ELF-1 (cell line): ENCODE measurements around the gene SDK1.

Experiments
- DNase-seq: peaks from one replicate; pipeline ENCODE4 v3.0.0-alpha.2; 2016; ENCODE audit warnings: low read depth, low spot score

Gene SDK1

DNA sequence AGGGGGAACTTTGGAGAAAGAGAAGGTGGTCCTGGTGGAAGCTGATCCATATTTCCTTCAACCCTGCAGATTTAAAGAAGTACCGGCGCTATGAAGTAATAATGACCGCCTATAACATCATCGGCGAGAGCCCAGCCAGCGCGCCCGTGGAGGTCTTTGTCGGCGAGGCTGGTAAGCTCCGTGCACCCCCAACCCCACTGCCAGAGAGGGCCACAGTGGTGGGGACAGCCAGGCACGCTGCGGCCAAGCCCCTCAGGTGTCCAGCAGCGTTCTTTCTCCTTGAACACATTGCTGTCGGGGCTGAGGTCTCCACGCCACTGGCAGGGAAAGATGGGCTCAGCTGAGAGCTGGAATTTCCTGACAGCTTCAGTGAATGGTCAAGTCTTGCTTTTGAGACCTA, 877.4 kb downstream of the SDK1 start:
- DNase-seq, result no peak

DNA sequence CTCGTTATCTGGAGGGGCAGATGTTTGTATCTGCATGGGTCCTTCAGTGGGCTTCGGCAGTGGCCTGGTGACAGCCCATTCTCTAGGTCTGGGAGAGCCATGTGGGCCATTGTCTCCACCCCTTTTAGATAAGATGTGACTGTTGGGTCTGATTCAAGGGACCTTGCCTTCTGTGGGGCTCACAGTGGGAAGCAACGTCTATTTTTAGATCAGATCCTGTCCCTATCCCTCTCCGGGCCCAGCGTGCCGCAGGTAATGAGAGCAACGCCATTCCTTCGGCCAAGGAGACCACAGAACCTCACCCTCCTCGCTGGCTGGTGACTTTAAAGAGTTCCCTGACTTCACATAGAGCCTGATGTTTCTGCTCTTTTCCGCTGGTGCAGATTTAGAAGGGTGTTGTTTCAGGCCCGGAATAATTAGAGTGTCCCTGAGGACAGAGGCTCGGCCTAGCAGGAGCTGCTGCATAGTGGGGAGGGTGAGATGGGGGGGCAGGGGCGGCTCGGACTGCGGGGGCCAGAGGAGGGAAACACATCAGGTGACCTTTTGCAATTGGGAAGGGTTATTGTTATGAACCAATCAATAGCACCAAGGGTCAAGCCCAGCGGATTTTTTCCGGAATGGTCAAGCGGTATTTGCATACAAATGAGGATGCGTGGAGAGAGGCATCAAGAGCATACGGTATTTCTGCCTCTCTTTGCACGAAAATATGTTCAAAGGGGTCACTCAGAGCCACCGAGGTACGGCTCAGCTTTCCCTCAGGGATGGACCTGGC, 878.0 kb downstream of the SDK1 start:
- DNase-seq, result no peak

DNA sequence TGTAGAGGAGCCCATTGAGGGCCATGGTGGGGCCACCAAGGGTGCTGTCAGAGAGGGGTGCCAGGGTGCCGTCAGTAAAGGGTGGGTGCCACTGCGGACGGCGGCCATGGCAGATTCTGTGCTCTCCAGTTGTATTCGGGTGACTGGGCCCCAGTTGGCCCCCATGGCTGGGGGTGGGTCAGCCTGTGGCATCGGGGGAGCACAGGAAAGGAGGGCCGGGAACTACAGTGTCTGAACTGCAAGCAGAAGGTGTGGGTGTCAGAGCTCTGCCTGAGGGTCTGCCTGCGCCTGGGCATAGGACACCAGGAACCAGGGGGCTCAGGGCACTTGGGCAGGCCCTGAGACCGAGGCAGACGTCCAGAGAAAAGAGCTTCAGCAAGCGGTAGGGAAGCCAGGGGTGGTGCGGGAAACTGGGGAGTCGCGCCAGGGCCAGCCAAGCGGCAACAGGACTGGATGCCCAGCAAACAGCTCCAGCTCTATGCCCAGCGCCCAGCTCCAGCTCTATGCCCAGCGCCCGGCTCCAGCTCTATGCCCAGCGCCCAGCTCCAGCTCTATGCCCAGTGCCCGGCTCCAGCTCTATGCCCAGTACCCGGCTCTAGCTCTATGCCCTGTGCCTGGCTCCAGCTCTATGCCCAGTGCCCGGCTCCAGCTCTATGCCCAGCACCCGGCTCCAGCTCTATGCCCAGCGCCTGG, 878.8 kb downstream of the SDK1 start:
- DNase-seq, result no peak

DNA sequence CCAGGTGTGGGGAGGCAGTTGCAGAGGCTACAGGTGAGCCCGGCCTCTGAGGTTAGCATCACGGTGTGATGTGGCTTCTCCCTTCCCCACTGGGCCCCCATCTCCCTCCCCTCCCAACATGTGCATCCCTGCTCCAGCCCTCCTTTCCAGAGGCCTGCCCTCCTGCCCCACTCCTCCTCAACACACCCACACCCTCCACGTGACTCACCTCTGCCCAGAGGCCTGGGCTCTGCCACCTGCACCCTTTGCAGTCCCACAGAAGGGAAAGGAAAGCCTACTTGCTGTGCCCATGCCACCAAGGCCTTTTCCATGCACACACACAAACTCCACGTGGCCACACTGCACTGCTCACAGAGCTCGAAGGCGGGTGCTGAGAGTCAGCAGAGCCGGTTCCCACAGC, 880.4 kb downstream of the SDK1 start:
- no peak for DNase-seq

DNA sequence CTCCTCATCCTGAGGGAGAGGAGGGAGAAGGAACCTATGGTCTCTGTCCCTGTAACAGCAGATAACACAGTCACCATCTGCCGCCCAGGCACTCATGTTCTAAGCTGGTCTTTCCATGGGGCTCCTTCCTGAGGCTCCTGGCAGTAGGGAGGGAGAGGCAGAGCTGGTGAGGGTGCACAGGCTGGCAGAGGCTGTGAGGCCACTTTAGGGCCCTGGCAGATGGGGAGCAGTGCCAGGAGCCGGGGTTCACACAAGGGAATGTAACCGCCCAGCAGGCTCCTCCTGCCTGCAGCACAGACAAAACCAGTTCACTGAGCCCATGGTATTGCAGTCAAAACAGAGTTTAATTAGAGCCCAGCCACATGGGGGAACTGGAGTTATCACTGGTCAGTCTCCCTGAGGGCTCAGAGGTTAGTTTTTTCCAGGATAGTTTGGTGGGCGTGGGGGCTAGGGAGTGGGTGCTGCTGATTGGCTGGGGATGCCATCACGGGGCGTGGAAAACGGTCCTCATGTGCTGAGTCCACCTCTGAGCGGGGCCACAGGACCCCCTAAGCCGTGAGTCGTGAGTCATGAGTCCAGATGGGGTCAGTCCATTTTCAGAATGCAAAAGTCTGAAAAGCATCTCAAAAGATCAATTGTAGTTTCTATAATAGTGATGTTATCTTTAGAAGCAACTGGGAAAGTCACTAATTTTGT, 881.7 kb downstream of the SDK1 start:
- DNase-seq, result no peak

DNA sequence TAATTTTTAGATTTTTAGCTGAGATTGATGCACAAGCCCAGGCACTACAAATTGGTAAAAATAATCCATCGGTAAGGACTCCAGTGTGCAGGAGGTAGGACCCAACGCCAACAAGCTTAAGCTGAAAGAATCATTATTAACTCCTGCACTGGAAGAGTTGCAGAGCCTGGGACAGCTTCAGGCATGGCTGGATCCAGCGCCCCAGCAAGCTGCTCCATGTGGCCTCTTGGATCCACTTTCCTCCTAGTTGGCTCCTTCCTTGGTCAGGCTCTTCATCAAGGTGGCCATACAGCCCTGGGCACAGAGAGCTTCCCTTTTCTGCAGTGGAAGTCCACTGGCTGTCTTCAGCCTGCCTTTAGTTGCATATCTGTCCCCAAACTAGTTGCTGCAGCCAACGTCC, 883.6 kb downstream of the SDK1 start:
- no peak for DNase-seq

DNA sequence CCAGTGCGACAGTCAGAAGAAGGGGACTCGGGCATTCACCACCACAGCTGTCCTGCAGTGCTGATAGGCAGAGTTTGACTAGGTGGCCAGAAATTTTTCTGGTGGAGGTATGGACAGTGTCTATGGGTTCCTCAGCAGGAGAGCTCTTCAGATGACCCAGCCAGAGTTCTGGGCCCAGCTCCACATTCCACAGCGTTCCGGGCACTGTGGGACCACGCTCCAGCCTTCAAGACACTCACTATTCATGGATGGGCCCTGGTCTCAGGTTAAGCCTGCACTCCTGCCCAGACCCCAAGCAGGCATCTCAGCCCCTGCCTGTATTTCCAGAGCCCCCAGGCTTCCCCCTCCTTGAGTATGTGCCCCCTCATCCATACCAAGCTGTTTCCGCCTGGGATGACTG, 884.1 kb downstream of the SDK1 start:
- no peak for DNase-seq

DNA sequence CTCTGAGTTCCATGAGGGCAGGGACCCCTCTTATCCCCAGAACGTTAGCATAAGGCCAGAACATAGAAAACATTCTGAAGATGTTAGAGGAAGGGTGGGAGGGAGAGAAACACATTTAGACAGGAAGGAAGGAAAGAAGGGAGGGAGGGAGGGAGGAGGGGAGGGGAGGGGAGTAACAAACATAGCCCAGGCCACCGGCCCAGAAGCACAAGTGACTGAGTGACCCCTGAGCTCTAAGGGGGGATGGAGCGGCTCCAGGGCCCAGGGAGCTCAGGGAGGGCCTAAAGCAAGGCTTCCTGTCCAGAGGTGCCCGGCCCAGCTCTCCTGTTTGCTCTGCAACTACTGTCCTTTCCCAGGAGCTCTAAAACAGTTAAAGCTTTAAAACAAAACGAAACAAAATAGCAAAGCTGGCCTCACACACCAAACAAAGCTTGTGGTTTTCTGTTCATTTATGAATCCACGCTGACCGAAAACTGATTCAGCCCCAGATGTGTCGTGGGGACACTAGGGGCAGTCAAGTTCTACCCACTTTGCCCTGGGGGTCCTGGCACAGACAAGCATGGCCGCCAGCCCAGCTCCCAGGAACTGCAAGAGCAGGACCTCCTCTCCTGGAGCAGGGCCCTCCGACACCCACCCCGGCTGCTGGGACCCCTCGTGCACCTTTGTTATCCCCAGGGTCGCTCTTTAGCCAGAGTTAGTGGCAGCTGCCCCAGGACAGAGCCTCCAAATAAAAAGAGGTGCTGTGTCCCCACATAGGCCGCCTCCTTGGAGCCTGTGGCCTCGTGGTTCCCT, 884.9 kb downstream of the SDK1 start:
- DNase-seq, result no peak

DNA sequence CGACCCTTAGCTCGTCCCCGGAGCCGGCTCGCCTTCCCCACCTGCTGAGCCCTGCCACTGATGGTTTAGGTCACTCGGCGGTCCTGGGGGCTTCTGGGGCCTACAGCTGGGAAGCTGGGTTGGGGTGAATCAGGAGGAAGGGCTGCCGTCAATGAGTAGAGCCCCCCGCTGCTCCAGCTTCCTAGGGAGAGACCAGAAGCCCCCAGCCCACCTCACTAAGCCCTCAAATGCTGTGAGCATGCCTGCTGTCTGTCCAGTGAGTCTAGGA, 885.4 kb downstream of the SDK1 start:
- DNase-seq, result no peak

DNA sequence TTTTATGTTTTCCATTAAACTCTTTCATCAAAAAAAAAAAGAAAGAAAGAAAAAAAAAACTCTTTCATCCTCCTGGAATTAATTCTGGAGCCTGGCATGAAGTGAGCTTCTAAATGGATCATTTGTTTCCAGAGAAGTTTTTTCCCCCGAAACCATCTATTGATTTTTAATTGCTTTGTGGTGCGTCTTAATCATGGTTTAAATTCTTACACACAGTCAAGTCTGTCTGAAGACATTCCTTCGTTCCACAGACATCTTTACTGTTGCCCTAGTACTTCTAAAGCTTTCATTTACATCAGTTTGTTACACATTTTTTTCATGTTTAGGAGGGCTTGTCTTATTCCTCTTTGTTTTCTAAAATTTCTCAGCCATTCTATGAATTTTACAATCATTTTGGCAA, 887.6 kb downstream of the SDK1 start:
- DNase-seq, result no peak

DNA sequence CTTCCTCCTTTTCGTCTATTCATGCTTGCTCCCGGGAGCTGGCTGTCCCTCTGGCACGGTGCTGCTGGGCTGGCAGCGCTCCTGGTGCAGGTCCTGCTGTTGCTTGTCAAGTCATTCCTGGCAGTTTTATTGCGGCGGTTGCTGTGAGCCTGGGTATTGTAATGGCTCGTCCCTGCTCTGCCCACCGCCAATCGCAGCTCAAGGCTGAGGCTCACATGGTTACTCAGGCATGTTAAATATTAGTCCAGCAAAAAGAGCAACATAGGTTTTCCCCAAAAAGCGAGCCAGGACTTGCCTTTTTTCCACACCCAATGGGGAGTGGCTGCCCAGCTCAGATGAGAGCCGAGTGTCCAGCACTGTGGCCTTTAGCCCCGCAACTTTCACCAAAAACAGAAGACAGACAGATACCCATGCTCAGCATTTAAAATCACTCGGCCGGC, 888.1 kb downstream of the SDK1 start:
- DNase-seq, result peak; percentile 83

DNA sequence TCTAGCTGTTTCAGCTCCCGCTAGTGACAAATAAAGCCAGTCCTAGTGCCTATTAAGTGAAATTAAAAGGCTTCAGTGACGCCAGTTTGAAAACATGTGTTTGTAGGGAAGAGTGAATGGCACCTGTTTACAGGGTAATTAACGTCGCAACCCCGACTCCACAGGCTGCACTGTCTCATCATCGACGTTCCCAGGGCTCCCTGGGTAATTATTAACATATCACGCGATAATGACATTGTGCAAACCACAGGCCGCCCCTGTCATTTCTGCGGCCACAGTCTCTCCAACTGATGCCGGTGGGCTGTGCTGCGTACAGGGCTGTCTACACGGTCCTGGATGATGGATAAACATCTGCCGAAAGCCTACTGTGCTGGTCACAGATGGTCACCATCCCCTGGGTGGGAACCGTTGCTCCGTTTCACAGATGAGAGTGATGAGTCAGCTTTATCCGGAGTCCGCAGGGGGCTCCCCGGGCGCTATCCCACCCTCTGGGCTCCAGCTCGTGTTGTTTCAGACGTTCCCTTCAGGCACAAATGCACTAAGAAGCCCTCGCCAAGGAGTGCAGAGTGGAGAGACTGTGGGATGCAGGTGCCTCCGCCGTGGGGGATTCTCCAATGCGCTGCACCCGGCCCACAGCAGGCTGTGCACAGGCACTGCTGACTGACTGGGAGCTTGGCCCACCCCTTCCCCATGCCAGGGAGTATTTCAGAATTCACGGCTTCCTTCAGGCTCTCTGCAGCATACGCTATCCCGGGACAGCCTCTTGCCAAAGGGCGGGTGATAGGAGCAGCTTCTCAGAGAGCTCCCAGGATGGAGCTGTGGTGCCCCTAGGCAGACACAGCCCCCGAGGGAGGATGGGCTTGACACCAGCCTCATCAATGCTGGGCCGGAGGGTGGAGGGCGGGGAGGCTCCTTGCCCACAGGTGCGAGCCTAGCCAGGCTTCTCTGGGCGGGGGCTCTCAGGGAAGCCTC, 889.2 kb downstream of the SDK1 start:
- DNase-seq, result peak; percentile 32

DNA sequence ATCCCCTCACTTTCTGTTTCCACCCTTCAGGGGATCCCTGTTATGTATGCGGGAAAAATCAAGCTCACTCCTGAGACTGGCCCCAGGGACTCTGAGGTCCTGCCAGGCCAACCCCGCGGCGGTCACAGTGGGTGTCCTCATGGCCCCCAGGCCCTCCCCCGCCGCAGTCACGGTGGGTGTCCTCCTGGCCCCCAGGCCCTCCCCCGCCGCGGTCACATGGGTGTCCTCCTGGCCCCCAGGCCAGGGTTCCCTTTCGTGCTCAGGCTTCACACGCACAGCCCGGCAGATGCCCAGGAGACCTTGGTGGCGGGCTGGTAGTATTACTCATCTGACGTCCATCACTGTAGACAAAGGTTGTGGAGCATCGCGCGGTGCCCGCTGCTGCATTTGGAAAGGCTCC, 890.0 kb downstream of the SDK1 start:
- DNase-seq, result no peak

DNA sequence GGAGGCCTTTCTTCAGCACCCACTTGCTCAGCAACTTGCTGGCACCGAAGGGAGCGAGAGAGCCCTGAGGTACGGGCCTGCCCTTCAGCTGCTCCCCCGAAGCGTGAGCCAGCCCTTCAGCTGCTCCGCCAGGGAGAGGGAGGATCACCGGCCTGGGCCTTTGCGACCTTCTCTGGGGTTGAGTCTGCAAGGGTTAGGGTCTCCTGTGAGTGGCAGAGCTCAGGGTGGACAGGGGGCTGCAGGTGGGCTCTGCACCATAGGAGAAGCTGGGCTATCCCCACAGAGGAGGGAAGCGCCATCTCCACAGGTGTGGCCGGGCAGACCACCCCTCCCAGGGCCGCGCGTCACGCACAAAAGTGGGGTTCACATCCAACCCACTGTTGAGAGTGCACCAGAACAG, 890.5 kb downstream of the SDK1 start:
- DNase-seq, result no peak

DNA sequence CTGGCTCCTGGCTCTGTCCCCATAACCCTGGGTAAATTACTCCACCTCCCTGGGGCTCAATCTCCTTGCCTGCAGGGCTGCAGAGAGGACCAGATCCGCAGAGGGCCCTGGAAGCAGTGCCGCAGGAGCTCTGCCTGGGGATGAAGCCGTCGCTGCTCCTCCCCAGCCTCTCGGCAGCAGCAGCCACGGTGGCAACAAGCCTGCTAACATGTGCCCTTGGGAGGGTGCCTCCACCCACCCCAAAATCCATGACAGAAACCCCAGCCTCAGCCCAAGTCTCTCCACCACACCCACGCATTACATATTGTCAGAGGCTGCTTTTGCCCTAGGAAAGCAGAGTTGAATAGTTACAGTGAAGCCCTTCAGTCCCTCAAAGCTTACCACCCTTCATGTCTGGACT, 894.6 kb downstream of the SDK1 start:
- no peak for DNase-seq

DNA sequence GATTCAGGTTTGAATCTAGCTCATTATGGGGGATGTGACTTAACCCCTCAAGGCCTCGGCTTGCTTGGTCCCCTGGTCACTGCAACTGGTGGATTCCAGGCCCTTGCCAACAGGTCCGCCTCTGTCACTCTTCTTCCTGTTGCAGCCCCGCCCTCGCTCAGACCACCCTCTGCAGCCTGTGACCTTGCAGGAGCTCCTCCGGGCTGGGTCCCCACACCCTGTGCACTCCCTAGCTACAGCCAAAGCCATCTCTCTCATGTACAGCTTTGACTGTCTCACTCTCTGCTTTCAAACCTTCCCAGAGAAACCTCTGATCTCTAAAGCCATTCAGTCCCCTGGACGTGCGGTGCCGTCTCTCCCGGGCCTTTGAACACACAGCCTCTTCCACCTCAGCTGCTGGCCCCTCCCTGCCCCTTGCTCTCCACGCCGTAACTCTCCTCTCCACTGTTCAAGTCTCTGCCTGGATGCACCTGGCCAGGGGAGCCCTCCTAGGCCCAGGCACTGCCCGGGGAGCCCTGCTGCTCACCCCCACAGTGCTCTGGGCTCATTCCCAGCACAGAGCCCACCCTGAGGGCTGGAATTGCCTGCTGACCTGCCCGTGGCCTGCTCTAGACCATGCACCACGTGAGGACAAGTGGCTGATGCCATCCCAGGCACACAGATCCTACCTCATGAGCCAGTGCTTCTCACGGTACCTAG, 895.2 kb downstream of the SDK1 start:
- no peak for DNase-seq

DNA sequence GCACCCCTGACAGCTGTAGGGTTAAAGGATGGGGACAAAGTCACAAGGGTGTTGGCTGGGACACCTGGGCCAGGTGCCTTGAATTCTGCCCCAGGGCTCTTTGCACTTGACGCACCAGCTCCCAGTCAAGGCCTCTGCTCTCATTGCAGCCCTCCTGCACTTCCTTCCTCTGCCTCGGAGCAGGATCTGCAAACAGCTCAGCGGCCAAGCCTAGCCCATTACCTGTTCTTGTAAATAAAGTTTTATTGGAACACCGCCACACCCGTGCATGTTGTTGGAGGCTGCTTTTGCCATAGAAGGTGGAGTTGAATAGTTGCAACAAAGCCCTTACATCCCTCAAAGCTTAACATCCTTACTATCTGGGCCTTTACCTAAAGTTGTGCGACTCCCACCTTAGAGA, 897.2 kb downstream of the SDK1 start:
- DNase-seq, result no peak

DNA sequence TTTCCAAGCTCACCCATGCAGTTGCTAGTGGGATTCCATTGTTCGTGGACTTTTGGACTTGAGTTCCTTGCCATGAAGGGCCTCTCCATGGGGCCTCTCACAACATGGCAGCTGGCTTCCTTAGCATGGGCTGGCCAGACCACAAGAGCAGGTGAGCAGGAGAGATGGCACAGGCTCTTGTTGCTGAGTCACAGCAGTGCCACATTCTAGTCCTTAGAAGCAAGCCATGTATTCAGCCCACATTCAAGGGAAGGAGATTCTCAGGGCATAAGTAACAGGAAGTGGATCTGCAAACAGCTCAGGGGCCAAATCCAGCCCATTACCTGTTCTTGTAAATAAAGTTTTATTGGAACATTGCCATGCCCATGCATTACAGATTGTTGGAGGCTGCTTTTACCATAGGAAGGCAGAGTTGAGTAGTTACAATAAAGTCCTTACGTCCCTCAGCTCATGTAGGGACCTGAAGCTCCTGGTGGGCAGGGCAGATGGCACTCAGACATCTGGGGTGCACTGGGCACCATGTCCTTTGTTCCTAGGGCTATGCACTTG, 899.6 kb downstream of the SDK1 start:
- DNase-seq, result no peak

DNA sequence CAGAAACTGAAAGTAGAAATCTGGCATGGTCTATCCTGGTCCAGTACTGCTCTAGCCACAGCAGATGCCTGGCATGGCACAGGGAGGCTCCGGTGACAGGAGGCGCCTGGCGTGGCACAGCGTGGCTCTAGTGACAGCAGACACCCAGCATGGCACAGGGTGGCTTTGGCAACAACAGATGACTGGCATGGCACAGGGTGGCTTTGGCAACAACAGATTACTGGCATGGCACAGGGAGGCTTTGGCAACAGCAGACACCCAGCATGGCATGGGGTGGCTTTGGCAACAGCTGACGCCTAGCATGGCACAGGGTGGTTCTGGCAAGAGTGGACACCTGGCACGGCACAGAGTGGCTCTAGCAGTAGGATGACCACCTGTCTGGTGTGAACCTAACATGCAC, 900.5 kb downstream of the SDK1 start:
- DNase-seq, result no peak

DNA sequence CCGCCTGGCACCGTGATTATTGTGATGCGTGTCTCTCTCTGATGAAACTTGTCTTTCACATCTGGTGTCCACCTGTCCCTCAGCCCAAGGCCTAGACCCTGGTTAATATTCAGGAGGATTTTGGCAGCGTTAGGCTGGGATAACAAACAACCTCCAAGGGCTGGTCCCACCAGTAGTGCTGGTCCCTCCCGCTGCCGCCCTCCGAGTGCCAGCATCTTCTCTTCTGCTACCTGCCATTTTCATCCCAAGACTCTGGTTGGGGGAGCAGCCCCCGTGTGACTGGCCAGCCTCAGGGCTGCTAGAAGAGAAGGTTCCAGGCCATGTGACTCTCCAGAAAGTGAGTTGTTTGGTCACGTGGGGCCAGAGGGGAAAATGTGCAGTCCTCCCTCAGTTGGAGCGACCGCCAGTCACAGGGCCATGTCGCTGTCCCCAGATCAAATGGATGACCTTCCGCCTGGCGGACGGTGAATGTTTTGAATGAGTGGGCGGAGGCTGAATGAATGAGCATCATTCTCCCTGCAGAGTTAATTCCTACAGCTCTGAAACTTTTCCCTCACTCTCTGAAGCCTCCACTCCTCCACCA, 901.2 kb downstream of the SDK1 start:
- peak; percentile 30 for DNase-seq
